Osteocyte (in vitro differentiated cells): Measurements from ENCODE around the gene RREB1. TPM values are rescaled to one million over a fixed set of nuclear protein-coding genes. Genes with fewer than 3 reads are reported as not detected.
"Not testable (repeated sequence)": the region's sequence is repeated elsewhere in the genome, so short reads cannot be mapped to it uniquely, and the experiment has no call there.

Source experiments
- DNase-seq: peaks from one replicate; pipeline ENCODE4 v3.0.0; 2021; ENCODE audit warnings: mixed read lengths; ENCODE audit not compliant: unreplicated experiment; ENCODE audit errors: extremely low spot score
- H3K27ac Mint-ChIP-seq: one replicate; pipeline ENCODE4 v1.8.0; 2021; ENCODE audit warnings: mild to moderate bottlenecking, mixed read lengths; ENCODE audit not compliant: unreplicated experiment
- H3K27me3 Mint-ChIP-seq: one replicate; pipeline ENCODE4 v1.8.0; 2021; ENCODE audit warnings: mixed read lengths; ENCODE audit not compliant: unreplicated experiment
- H3K36me3 Mint-ChIP-seq: one replicate; pipeline ENCODE4 v1.8.0; 2021; ENCODE audit warnings: mixed read lengths; ENCODE audit not compliant: unreplicated experiment
- H3K4me1 Mint-ChIP-seq: one replicate; pipeline ENCODE4 v1.8.0; 2021; ENCODE audit warnings: mixed read lengths; ENCODE audit not compliant: unreplicated experiment
- H3K4me3 Mint-ChIP-seq: one replicate; pipeline ENCODE4 v1.8.0; 2021; ENCODE audit warnings: mild to moderate bottlenecking, moderate library complexity, mixed read lengths; ENCODE audit not compliant: unreplicated experiment
- H3K9me3 Mint-ChIP-seq: one replicate; pipeline ENCODE4 v1.8.0; 2021; ENCODE audit warnings: mixed read lengths; ENCODE audit not compliant: unreplicated experiment
- total RNA-seq: library from RNA; stranded (reverse); gene quantifications from 2 replicates; pipeline ENCODE4 v1.2.1, GENCODE V29; 2021
- TF ChIP-seq, protein P1 (sequence below): fragments of 200-600 bp; sonication (generic); IDR thresholded peaks from 2 replicates; pipeline ENCODE4 v1.5.0; 2021; ENCODE audit warnings: antibody characterized with exemption, mild to moderate bottlenecking, moderate library complexity

Gene RREB1
- total RNA-seq, 1 donor from 2014 or later = 29.9 TPM

DNA sequence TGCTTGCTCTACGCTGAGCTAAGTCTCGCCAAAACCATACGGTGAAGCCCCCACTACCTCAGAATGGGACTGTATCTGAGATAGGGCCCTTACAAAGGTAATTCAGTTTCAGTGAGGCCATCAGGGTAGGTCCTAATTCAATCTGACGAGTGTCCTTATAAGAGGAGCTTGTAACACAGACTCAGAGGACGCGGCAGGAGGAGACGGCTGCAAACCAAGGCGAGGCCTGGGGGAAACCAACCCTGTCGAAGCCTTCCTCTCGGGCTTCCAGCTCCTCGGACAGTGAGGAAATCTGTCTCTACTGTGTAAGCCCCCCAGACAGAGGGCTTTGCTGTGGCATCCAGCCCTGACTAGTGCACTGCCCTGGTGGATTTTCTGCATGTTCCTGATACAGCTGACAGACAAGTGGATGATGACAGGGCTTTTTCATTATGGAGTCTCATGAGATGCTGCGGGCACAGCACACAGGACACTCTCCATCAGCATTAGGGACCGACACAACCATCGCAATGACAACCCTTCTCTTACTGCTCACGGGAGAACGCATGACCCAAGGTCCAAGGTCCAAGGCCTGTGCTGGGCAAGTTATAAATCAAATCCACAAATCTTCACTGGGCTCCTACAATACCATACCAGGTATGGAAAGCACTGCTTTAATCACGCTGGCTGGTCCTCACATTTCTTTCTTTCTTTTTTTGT lies 157.1 kb downstream of the RREB1 start:
- Mint-ChIP-seq H3K9me3 (no peaks in the 10 kb centered on the region), H3K4me3 (no peak overlapping the region), H3K4me1 (peaks cover 26% of the 10 kb centered on the region), H3K27me3 (no peaks in the 10 kb centered on the region), H3K27ac (no peak overlapping the region), H3K36me3 (no peaks in the 10 kb centered on the region)
- TF ChIP-seq, protein P1, sequence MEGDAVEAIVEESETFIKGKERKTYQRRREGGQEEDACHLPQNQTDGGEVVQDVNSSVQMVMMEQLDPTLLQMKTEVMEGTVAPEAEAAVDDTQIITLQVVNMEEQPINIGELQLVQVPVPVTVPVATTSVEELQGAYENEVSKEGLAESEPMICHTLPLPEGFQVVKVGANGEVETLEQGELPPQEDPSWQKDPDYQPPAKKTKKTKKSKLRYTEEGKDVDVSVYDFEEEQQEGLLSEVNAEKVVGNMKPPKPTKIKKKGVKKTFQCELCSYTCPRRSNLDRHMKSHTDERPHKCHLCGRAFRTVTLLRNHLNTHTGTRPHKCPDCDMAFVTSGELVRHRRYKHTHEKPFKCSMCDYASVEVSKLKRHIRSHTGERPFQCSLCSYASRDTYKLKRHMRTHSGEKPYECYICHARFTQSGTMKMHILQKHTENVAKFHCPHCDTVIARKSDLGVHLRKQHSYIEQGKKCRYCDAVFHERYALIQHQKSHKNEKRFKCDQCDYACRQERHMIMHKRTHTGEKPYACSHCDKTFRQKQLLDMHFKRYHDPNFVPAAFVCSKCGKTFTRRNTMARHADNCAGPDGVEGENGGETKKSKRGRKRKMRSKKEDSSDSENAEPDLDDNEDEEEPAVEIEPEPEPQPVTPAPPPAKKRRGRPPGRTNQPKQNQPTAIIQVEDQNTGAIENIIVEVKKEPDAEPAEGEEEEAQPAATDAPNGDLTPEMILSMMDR = no peak
- DNase-seq = no peak

DNA sequence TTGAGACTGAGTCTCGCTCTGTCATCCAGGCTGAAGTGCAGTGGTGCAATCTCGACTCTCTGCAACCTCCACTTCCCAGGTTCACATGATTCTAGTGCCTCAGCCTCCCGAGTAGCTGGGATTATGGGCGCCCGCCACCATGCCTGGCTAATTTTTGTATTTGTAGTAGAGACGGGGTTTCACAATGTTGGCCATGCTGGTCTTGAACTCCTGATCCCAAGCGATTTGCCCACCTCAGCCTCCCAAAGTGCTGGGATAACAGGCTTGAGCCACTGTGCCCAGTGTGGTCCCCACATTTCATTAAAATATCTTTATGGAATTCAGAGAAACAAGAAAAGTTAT lies 157.6 kb downstream of the RREB1 start:
- H3K4me1 Mint-ChIP-seq = peaks cover 27% of the 10 kb centered on the region
- H3K27ac Mint-ChIP-seq, H3K27me3 Mint-ChIP-seq, DNase-seq, H3K9me3 Mint-ChIP-seq, H3K4me3 Mint-ChIP-seq, H3K36me3 Mint-ChIP-seq: not testable (repeated sequence)

DNA sequence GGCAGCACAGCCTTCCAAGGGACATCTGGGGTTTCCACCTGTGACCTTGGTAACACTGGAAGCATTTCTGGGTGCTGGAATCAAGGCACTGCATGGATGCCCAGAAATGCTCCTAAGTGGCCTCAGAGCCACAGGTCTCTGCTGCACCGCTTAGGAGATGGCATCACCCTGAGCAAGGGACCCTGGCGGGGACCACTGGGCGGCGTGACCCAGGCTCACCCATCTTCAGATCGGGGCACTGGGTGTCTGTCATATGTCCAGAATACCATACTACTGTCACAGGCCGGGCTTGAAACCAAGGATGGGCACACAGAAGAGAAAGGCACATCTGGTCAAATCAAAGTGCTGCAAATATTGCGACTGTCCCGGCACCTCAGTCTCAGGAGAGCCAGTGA lies 159.3 kb downstream of the RREB1 start:
- H3K4me1 Mint-ChIP-seq = peaks cover 22% of the 10 kb centered on the region
- no peaks in the 10 kb centered on the region for H3K27me3 Mint-ChIP-seq
- H3K4me3 Mint-ChIP-seq = no peak overlapping the region
- TF ChIP-seq, protein P1 = no peak
- no peaks in the 10 kb centered on the region for H3K9me3 Mint-ChIP-seq
- peak overlapping the region; percentile 58 for H3K27ac Mint-ChIP-seq
- DNase-seq = no peak
- no peaks in the 10 kb centered on the region for H3K36me3 Mint-ChIP-seq

DNA sequence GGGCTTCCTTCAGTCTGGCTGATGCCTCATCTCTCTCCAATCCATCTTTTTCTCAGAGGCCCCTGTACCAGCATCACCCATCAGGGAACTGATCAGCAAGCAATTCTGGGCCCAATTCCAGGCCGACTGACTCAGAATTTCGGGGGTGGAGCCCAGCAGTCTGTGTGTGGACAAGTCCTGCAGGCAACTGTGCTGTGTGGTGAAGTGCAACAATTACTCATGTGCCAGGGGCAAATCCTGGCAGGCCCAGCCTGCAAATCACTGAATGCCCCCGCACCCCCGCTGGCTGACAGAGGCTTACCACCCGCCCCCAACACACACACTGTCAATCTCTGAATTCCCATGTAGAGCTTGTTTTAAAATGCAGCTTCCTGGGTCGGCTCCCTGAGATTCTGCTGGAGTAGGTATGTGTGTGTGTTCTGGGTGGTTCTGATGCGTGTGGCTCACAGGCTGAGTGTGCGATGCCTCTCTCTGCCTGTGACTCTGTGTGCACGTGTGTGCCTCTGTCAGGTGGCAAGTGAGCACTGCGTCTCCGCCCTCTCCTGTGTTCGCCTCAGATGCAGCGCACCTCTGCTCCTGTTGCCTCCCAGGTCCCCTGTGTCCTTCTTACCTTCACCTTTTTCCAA lies 159.8 kb downstream of the RREB1 start:
- no peaks in the 10 kb centered on the region for H3K36me3 Mint-ChIP-seq
- H3K27ac Mint-ChIP-seq = peak overlapping the region; percentile 58
- no peaks in the 10 kb centered on the region for H3K9me3 Mint-ChIP-seq
- TF ChIP-seq, protein P1 = no peak
- peak; percentile 92 for DNase-seq
- H3K27me3 Mint-ChIP-seq = no peaks in the 10 kb centered on the region
- no peak overlapping the region for H3K4me3 Mint-ChIP-seq
- peaks cover 22% of the 10 kb centered on the region for H3K4me1 Mint-ChIP-seq

DNA sequence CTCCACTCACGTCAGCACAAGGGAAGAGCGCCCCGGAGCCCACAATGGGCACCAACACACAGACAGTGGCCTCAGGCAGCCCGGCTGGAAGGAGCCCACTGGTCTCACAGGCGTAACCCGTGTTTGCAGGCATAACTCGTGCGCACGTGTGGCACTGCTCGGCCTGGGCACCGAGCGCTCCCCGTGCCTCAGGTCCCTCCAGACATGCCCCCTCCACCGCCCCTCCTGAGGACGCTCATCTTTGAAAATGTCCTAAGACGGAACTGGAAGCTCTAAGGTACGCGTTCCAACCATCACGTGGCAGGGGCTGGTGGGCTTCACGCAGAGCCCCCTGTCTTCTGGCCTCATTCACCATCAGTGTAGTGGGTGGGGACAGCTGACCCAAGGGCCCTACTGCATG lies 160.6 kb downstream of the RREB1 start:
- TF ChIP-seq, protein P1 = no peak
- H3K27me3 Mint-ChIP-seq = no peaks in the 10 kb centered on the region
- no peak overlapping the region for H3K4me3 Mint-ChIP-seq
- H3K9me3 Mint-ChIP-seq = no peaks in the 10 kb centered on the region
- no peak overlapping the region for H3K27ac Mint-ChIP-seq
- DNase-seq = peak; percentile 67
- H3K36me3 Mint-ChIP-seq = no peaks in the 10 kb centered on the region
- peaks cover 22% of the 10 kb centered on the region for H3K4me1 Mint-ChIP-seq
